HG02981 (cell line): ENCODE data around the gene PSMA1.
"Not testable (repeated sequence)": the region's sequence is repeated elsewhere in the genome, so short reads cannot be mapped to it uniquely, and the experiment has no call there.

Experiments
- ATAC-seq: cut with Tn5 transposase; IDR thresholded peaks from one replicate; pipeline ENCODE4 v1.9.1; 2021; ENCODE audit warnings: mild to moderate bottlenecking, moderate library complexity; ENCODE audit not compliant: unreplicated experiment

Gene PSMA1

DNA sequence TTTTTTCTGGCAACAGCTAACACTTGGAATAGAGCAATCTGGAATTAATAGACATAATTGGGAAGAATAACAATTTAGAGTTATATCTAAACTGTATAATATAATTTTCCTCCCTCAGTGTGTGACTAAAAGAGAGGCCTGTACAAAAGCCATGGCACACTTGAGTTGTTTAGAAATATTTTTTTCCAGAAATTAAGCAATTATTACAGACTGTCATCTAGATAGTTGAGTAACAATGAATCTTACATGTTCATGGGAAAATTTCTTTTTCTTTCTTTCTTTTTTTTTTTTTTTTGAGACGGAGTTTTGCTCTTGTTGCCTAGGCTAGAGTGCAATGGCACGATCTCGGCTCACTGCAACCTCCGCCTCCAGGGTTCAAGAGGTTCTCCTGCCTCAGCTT lies 15.0 kb upstream of the PSMA1 start:
- ATAC-seq, result not testable (repeated sequence)

DNA sequence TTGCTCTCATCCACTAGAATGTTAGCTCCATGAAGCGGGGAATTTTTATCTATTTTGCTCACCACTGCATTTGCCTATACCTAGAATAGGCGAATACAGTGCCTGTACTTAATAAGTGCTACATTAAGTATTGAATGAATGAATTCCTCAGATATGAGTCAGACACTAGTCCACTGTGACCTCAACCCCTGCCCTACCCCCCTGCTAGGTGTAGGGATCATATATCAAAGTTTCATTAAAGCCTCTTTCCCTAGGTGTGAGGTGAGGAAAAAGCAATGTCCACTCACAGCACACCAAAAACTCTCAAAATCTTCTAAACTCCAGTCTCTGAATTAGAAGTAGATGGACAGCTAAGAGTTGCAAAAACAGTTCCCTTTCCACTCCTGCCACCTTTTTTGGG lies 9.8 kb upstream of the PSMA1 start:
- no peak for ATAC-seq

DNA sequence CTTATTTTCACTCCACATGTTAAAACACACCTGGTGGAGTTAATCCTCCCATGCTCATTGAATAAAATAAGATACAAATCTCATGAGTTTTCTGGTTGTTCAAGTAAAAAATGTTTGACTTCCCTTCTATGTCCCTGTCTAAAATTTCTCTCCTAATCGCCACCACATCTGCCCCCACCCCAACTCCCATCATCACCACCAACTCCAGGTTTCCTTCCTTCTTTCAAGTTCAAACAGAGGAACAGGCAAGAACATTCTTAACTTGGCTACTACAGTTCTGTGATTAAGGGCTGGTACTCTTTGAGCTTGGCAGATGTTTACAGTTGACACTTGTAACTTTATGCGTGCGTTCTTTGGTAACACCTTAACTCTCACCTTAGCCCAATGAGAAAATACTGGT lies 9.1 kb upstream of the PSMA1 start:
- ATAC-seq, result no peak

GRCh38 chr11:14522801-14523200 lies 2.6 kb upstream of the PSMA1 start:
- ATAC-seq, result no peak

GRCh38 chr11:14522245-14522644 lies 2.1 kb upstream of the PSMA1 start:
- no peak for ATAC-seq

GRCh38 chr11:14520747-14521151 lies 563 bp upstream of the PSMA1 start:
- ATAC-seq, result no peak

GRCh38 chr11:14519597-14519916 lies 629 bp downstream of the PSMA1 start:
- ATAC-seq, result no peak

DNA sequence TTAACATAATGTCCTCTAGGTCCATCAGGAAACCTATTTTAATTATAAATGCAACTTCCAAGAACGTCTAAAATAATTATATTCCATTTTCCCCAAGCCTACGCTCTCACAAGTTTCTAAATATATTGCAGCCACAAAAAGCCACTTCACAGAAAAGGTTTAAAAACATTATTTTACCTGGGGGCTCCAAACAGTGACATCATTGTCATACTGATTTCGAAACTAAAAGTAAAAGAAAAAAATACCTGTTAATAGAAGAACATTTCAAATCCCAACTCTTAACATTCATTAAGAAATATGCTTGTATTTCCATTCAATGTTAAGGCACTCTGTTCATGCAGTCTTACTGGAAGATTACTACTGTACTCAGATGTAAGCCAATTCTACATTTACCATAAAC lies 1.4 kb downstream of the PSMA1 start:
- no peak for ATAC-seq

- no peak for ATAC-seq
These were observed 6.4 kb downstream of the PSMA1 start for GRCh38 chr11:14513800-14514199.

DNA sequence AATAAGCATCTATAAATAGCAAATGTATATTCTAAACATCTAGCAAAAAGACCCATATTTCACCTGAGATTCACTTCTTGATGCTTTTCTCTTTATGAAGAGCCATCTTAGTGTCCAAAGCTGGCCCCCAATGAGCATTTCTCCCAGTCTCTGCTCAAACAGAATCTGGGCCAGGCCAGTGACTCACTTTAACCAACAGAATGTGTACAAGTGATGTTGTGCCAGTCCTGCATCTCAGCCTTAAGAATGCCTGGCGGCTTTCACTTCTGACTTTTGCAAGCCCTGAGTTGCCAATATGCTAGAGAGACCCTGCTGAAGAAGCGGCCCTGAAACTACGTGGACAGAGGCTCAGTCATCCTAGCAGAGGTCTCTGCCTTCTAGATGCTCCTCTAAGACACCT lies 13.7 kb downstream of the PSMA1 start:
- ATAC-seq, result no peak

DNA sequence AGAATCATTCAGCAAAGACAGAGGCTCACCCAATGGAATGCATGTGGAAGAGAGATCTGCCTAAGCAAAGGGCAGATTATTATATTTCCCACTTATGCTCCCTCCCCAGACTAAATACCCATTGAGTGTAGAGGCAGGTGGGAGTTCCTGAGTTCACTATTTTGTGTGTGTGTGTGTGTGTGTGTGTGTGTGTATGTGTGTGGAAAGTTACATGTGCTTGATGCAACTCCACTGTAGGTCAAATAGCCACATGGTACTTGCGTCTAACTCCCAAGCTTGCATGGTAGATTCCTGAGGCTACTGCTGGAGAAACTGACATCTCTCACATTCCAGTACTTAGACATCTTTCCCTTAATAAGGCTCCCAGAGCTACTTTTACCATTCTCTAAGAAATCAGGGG lies 17.2 kb downstream of the PSMA1 start:
- ATAC-seq, result no peak

GRCh38 chr11:14502039-14502438 lies 18.1 kb downstream of the PSMA1 start:
- no peak for ATAC-seq

GRCh38 chr11:14500181-14500651 lies 20.0 kb downstream of the PSMA1 start:
- peak; percentile 53 for ATAC-seq

GRCh38 chr11:14499560-14500180 lies 20.5 kb downstream of the PSMA1 start, which contains the start of gene COPB1:
COPB1 (minus strand) TSS chr11:14499811; CDS start chr11:14498928, 883 bp downstream.
- ATAC-seq, result peak; percentile 84

GRCh38 chr11:14499178-14499559 lies 21.0 kb downstream of the PSMA1 start:
- ATAC-seq, result peak; percentile 16

DNA sequence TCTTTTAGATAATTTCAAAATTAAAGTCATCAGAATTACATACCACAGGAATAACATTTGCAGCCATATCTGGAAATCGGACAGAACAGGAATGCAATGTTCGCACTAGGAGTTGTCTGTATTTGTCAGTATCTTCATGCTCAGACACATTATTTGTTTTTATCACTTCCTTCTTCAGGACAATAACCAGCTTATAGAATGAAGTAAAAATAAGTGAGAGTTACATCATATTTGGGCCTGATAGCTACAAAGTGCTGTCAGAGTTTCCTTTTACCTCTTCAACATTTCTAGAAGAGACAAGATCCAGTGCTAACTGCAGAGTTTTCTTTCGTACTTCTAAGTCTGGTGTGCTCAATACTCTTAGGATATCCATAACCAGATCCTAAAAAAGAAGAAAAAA lies 39.5 kb downstream of the PSMA1 start:
- no peak for ATAC-seq

GRCh38 chr11:14471127-14471526 lies 49.1 kb downstream of the PSMA1 start:
- ATAC-seq, result no peak

GRCh38 chr11:14463623-14464022 lies 56.6 kb downstream of the PSMA1 start:
- ATAC-seq, result no peak

DNA sequence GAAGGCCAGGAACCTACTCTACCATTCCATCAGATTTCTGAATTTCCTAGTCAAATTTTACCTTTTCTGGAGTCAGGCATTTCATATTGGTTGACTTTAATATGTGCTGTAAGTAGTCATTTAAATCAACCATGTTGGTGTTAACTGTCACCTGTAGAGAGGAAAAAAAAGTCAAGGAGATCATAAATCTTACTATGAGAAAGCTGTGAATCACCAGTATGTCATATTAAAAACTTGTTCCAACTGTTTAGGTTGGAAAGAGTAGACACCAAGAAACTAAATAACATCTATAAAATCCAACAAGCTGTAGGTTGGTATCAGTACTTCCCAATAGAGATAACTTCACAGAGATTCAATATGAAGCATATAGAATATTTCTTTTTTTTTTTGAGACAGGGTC lies 60.0 kb downstream of the PSMA1 start:
- no peak for ATAC-seq

- ATAC-seq, result no peak
These were observed 61.8 kb downstream of the PSMA1 start for GRCh38 chr11:14458377-14458776.

DNA sequence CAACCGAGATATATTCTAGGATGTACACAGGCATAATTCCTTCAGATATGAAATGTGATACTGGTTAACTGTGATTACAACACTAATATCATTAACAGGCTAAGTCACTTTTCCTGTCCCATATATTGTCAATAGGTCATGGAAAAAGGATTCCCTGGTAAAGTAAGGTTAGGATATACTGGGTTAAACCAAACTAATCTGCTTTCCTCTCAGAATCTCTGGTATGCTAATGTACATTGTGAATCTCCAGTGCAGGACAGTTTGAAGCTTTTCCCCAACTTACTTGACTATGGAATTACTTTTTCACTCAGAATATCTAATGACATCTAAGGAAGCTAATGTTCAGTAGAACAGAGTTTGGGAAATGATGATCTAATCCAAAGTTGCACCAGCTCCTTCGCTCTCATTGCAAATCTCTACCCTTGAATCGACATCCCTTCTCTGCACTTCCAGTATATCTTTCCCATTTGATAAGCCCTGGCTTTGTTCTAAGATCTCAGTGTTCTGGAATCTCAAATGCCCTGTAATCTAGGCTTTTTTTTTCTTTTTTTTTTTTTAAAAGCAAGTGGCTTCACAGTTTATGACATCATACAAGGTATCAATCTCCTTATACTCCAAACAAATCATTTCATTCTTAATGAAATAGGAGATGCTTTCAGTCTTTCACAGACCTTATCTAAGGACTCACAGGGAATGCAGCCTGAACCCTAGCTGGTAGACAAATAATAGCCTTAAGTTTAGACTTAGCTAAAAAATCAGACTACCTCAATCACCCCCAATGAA lies 64.3 kb downstream of the PSMA1 start:
- no peak for ATAC-seq
